GM04504 (cell line): Measurements from ENCODE around the gene VAT1.

Source experiments
- DNase-seq: peaks from one replicate; pipeline ENCODE4 v3.0.0-alpha.2; 2012; ENCODE audit warnings: low read depth

VAT1 gene

DNA sequence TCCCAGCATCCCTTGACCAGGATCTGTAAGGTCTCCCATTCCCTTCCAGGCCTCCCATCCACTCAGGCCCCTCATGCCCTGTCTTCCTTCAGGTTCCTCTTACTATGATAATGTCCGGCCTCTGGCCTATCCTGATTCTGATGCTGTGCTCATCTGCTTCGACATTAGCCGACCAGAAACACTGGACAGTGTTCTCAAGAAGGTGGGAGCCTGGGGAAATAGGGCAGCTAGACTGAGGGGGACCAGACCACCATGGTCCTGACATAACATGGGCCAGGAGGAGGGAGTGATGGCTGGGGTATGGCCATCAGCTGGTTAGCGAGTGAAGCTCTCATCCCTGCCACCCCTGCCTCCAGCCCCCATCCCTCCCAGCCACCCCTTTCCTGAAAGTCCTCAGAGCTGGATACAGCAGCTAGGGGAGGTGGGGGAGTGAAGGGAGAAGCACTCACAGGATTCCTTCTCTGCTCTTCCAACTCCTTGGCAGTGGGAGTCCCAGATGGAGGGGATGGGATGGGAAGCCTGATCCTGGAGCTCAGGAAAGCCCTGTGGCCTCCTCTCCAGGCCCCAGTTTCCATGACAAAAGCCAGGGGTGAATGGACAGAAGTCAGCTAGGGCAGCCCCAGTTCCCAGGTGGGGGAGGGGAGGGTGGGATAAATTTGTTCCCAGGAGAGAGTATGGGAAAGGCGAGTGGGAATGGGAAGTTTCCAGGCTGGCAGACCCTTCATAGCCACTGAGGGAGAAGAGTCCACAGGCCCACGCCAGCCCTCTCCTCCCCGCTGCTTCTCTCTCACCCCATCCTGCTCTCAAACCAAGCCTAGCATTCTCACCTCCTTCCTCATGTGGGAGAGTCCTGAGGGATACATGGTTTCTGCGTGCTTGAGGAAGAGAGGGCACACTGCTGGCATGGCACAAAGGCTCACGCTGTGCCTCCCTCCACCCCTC is 5.2 kb upstream of the VAT1 start:
- no peak for DNase-seq

DNA sequence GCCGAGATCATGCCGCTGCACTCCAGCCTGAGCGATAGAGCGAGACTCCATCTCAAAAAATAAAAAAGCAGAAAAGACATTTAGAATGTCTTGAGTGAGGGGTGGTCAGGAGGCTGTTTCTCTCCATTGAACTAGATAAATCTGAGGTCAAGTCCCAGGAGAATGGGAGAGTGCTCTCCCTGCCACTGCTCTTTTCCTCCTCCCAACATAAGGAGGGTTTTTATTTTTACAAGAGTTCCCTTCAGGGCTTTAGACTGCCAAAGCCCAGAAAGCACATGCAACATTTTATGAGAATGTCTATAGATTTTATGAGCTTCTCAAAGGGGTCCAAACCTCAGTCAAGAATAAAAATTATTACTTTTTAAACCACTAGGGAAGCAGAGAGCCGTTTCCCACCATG is 4.4 kb upstream of the VAT1 start:
- no peak for DNase-seq

DNA sequence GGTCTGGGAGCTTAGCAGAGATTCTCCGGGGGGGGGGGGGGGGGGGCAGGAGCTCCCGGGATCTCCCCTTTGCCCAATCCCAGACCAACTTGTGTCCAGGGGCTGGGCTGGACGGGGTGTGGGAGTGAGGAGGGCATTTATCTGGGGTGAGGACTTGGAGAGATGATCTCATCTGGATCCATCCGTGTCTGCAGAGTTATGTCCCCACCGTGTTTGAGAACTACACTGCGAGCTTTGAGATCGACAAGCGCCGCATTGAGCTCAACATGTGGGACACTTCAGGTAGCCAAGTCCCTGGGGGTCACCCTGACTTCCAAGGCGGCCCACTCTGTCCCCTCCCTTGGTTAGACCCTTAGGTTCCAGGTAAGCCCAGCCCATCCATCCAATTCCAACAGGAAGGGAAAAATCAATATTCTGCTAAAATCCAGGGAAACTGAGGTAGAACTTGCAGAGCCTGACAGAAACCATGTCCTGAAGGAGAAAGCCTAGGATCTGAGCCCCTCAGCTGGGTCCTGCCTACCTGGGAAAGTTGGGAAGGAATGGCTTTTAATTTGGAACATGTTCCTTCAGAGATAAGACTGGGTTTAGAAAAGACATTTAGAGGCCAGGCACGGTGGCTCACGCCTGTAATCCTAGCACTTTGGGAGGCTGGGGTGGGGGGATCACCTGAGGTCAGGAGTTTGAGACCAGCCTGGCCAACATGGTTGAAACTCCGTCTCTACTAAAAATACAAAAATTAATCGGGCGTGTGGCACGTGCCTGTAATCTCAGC is 3.8 kb upstream of the VAT1 start:
- DNase-seq, result no peak

DNA sequence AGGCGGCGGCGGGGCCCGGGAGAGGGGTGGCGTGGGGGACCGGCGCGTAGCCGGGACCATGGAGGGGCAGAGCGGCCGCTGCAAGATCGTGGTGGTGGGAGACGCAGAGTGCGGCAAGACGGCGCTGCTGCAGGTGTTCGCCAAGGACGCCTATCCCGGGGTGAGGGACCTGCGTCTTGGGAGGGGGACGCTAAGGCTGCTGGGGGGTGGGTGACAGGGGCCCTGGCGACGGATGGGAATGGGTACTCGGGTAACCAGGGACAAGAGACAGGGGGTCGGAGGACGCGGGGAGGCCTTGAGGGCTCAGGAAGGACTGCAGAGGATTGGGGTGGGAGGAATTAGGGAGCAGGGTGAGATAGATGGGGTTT is 3.1 kb upstream of the VAT1 start:
- no peak for DNase-seq

DNA sequence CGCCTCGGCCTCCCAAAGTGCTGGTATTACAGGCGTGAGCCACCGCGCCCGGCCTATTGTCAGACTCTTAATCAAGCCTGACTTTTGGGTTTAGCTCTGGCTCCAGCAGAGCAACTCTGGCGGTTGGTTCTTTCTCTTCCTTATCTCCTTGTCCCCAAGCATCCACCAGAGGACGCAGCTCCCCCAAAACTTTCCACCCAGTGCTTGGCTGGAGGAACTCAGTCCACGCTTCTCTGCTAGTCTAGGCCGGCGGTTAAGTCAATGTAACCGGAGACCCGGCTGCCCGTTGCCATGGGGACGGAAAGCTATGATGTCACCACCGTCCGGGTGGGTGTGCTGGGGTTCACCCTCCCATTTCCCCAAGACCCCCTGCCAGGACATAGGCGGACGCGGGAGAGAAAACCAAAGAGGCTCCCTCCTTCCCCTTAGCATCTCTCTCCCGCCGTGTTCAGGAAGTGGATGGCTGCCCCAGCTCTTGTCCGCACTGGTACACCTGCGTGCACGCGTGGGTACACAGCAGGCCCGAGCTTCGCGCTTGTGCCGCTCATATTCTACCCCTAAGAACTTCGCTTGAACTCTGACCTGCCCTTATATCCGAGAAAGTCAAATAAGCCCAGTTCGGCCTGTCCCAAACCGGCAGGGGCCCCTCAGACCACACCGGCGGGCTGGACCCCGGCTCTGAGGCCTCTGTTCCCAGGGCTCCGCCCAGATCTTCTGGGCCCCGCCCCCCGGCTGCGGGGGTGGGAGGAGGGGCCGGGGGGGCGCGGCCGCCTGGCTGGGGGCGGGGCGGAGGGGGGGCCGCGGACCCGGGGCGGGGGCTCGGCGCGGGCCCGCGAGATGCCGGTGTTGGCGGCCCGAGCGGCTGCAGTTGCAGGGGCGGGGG is 2.5 kb upstream of the VAT1 start, which contains the start of gene RND2:
RND2 (plus strand) TSS at position 825 of the 883 bp plus-strand sequence. CDS start 117 bp downstream, outside the sequence.
- peak; percentile 93 for DNase-seq

DNA sequence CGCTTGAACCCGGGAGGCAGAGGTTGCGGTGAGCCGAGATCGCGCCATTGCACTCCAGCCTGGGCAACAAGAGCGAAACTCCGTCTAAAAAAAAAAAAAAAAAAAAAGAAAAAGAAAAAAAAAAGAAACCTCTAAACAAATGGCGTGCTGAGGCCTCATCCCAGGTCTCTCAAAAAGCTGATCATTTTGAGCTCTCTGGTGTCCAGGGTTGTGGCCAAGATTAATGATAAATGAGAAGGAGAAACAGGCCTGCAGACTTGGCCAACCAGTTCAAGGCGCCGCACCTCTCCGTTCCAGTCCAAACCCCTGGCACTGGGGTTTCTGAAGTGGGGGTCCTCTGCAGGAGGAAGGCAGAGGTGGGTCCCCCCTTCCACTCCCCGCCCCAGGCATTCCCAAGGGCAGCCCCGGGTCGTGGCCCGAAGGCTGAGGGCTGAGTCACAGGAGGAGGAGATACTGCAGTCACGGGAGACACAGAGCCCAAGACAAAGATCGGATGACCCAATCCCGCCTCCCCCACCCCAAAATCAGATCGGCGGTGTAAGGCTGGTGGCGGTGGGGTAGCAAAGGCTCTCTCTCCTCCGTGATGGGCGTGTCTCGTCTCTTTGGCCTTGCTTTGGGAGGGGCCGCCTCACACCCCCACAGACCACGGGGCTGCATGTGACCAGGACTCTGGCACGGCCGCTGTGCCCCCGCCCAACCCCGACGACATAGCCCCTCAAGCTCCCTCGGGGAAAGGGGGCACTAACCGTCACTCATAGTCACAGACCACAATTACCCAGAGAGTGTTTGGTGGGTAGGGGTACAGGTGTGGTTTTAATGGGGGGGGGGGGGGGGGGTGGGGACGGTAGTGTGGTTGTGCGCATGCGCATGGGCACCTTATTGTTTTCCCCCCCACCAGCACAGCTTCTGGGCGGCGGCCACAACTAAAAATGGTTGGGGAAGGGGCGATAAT is 1.1 kb downstream of the VAT1 start:
- DNase-seq, result peak; percentile 66

DNA sequence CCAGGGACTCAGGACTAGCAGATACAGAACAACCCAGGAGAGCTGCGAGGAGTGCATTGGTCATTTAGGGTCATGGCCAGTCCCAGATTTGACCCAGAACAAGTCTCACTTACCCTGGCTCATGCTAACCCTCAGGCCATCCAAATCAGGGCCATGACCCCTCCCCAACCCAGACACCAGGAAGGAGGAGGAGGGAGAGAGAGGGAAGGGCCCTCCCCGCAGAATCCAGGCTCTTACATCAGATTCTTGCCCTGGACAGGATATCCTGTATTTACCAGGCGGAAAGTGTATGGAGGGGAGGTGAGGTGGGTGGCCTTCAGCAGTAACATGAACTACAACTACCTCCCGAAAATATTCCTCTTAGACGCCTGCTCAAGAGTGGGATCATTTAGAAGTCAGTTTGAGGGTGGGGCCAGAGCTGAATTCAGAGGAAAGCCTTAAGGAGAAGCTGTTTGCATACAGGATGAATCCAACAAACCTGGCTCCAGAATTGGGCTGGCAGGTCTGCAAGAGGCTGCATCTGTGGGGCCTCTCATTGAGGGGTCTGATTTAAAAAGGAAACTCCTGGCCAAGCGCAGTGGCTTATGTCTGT is 2.1 kb downstream of the VAT1 start:
- no peak for DNase-seq

DNA sequence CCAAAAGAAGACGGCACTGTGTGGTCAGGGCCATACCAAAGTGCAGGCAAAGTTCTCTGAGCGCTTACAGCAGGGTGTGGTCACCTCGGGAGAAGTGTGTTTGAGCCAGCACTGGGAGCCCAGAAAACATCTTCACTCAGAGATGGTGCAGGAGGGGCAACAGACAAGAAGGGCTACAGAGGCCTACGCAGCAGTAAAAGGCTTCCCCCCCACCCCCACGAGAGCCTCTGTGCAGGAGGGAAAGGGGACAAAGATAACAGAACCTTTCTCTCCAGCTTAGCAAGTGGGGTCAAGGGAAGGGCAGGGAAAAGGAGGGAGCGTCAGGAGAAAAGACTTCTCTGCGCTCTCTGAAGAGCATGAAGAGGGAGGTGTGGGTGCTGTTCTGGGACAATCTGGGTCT is 2.8 kb downstream of the VAT1 start:
- no peak for DNase-seq

DNA sequence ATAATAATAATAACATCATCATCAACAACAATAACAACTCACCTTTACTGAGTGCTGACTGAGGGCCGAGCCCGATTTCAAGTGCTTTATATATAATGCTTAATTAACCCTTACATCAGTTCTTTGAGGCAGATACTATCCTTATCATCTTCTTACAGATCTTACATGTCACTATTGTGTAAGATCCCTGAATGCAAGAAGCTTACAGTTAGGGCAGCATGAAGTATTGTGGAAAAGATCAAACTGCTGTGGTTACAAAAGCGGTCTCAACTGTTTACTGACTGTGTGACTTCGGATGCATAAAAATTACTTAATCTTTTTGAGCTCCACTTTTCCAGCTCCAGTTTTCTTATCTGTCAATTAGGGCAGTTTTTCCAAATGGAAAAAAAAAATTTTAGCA is 3.3 kb downstream of the VAT1 start:
- DNase-seq, result no peak

DNA sequence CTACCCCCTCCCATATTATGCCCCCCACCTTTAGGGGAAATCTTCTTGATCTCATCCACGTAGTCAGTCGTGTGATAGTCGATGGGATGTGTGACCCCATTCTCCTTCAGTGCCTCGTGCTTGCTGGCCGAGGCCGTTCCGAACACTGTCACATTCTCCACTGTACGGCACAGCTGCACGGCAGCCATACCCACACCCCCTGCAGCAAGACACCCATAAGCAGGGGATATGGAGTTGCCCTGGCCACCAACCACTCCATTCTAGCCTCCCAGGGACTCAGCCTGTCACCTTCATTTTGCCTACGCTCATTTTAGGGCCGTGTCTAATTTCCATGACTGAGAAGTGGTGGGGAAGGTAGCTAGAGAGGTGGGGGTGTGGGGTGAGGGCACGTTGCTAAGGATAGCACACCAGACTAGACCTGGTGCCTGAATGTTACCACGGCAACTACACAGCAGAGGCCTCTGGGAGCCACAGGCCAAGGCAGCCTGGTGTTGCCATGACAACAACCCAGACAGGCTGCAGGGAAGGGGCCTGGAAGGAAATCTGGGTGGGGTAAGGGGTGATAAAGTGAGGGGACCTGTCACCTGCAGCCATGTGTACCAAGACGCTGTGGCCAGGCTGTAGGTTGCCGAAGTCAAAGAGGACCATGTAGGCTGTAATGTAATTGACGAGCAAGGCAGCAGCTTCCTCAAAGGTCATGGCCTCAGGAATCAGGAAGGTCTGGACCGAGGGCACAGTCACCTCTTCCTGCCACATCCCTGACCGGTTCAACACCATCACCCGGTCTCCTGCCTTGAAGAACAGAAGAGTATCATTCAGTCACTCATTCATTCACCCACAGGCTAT is 4.0 kb downstream of the VAT1 start:
- no peak for DNase-seq

DNA sequence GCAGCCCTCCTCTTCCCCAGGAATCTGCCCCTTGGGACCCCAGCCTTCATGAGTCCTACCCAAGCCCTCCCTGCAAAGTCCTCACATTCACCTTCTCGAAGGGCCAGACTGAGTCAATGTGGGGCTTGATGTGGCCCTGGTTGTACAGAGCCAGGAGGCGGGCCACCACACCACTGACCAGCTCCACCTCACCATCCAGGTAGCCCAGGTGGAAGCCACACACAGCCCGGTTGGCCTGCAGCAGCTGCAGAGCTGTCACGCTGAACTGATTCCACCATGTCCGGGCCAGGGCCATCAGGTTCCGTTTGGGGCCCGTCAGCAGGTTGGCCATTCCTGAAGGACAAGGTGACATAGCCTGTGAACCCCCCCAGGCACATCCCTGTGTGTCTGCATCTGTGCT is 6.0 kb downstream of the VAT1 start:
- DNase-seq, result no peak

DNA sequence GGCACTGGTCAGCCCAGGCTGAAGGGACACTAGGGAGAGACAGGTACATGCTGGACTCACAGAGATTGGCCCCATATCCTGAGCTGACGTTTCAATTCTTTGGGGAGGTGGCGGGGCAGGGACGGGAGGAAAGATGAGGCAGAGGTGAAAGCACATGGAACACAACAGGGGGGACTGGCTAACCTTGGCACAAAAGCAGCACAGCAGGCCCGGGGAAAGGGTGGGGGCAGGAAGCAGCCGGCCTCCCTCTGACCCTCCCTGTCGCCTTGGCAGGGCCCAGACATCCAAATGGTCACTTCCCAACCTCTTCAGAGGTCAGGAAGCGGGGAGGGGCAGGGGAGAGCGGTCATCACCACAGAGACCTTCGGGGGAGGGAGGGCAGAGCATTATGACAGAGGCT is 6.6 kb downstream of the VAT1 start:
- DNase-seq, result no peak

DNA sequence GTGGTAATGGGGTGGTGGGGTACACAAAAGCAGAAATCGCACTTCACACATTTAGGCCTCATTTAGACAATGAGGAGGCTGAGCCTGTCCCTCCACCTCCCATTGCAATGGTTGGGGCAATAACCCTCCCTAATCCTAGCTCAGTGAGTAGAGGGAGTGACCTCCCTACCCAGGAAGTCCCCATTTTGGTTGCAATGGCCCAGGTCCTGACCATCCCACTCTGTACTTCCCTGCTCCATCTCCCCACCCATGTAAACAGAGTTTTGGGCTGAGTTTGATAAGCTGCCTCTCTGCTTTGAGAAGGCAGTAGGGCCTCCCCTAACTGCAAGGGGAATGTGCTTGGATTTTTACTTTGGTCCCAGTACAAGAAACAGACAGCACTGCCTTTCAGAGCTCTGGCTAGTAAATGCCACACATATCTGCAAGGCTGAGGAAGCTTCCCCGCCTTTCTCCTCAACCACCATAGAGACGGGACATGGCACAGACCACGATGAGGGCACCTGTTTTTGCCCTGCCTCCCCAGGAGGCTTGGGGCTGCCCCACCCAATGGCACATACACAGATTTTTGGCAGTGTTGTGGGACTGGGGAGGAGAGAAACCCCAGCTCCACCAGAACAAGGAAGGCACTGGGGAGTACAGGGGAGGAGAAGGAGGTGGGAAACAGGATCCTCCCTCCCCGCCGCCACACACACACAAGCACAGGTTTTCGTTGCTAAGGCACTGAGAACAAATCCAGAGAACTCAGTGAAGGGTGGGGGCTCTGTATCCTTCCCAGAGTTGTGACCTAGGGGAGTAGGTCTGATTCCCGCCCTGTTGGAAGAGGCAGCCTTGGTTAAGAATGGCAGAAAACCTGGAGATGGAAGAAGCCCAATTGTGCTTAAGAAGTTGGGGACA is 7.3 kb downstream of the VAT1 start:
- DNase-seq, result no peak

DNA sequence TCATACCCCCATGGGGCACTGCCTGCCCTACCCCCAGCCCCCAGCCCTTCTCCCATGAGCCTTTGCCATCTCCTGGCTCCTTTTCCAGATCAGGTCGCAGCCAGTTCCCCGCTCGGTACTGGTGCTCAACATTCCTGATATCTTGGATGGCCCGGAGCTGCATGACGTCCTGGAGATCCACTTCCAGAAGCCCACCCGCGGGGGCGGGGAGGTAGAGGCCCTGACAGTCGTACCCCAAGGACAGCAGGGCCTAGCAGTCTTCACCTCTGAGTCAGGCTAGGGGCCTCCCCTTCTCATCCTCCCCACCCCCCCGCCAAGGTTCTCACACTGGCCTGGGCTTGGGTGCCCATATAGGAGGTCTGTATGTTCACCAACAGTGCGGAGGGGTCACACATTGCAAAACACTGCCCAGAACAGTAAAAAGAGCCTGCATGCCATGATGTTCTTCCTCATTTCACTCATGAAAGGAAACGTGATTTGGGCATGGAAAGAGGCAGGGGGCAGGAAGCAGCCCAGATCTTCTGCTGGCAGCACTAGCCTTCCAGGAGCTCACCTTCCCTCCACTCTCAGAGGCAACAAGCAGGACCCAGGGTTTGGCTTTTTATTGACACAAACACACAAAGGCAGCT is 8.1 kb downstream of the VAT1 start:
- no peak for DNase-seq

DNA sequence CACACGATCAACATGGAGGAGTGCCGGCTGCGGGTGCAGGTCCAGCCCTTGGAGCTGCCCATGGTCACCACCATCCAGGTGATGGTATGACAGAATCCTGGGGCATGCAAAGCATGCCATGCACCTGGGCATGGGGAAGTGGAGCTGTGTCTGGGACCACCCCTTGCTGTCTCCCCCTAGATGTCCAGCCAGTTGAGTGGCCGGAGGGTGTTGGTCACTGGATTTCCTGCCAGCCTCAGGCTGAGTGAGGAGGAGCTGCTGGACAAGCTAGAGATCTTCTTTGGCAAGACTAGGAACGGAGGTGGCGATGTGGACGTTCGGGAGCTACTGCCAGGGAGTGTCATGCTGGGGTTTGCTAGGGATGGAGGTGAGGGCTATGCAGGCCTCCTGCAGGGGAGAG is 8.9 kb downstream of the VAT1 start:
- no peak for DNase-seq

DNA sequence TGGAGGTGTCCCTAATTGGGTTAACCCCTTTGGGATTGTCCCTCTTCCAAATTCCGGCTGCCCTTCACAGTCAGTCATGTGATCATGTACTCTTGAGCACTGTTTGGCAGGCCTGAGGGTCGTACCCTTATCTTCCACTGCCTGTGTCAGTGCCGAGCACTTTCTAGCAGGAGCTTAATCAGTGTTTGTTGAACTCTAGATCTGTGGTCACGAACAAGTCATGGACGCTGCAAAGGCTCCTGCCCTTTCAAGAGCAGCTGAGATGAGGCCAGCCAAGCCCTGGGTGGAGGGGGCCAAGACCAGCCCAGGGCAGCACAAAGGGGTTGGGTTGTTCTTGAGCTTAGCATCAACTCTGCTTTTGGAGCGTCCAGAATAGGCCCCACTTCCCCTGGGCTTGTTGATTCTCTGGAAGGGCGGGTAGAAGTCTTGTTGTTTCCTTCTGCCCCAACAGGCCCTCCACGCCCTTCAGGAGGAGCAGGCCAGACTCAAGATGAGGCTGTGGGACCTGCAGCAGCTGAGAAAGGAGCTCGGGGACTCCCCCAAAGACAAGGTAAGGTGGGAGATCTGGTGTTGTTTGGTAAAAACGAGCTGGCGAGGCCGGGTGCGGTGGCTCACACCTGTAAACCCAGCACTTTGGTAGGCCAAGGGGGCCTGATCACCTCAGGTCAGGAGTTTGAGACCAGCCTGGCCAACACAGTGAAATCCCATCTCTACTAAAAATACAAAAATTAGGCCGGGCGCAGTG is 10.3 kb downstream of the VAT1 start:
- no peak for DNase-seq

DNA sequence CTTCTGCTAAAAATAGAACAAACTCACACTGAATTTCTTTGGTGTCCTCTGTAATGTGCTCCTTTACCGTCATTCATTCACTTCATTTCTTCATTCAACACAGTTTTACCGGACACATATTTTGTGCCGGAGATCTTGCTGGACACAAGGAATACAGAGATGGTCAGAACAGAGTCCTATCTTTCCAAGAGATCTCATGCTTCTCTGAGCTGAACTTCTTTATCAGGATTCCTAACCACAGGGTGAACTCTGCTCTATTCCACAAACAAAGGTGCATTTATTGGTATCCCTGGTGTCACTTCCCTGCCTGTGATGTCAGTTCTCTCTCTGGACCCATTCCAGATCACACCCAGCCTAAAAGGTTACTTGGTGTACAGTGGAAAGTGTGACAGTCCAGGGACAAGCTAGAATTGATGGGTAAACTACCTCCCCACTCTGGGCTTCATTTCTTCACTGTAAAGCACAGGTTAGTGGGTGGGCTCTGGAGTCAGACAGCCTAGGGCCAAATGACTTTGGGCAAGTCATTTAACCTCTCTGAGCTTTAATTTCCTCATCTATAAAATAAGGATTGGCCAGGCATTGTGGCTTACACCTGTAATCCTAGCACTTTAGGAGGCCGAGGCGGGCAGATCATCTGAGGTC is 11.4 kb downstream of the VAT1 start:
- DNase-seq, result no peak
